Naive thymus-derived CD8-positive, alpha-beta T cell (primary cell): ENCODE measurements around the gene MYO1A. TPM values are rescaled to one million over a fixed set of nuclear protein-coding genes. Genes with fewer than 3 reads are reported as not detected.

ENCODE experiments used
- ATAC-seq, 2 donors: fragments of 150-1000 bp; cut with Tn5 transposase in 1 of 2; sonication (Bioruptor Pico), chemical (Tn5 transposase) in 1 of 2; 1 replicate in 1 of 2; 2 replicates in 1 of 2; pipeline ENCODE4 v1.10.0; 2021; ENCODE audit warnings: mild to moderate bottlenecking in 2 of 2, moderate library complexity in 2 of 2
- POLR2A ChIA-PET: fragments of 350-600 bp; sonication (Branson Sonifier 250); formaldehyde crosslinking; loops from one replicate; lab custom pipeline; 2021; ENCODE audit warnings: antibody characterized with exemption; lab: Charles Lee
- DNase-seq, 10 donors: peaks; one replicate each; pipeline versions ENCODE4 v3.0.0 to v3.0.0-alpha.2; 2020 to 2022
- H3K27ac Mint-ChIP-seq, 10 donors: one replicate each; pipeline ENCODE4 v1.8.0; 2020 to 2022; ENCODE audit warnings: mild to moderate bottlenecking in 10 of 10, mixed read lengths in 10 of 10, moderate library complexity in 4 of 10, inconsistent platforms in 1 of 10
- H3K27me3 Mint-ChIP-seq, 5 donors: one replicate each; pipeline ENCODE4 v1.8.0; 2021 to 2022; ENCODE audit warnings: mixed read lengths in 5 of 5
- H3K36me3 Mint-ChIP-seq, 3 donors: one replicate each; pipeline ENCODE4 v1.8.0; 2020 to 2022; ENCODE audit warnings: mixed read lengths in 3 of 3, mild to moderate bottlenecking in 2 of 3, inconsistent platforms in 1 of 3
- H3K4me1 Mint-ChIP-seq, 4 donors: one replicate each; pipeline ENCODE4 v1.8.0; 2021 to 2022; ENCODE audit warnings: mixed read lengths in 4 of 4
- H3K4me3 Mint-ChIP-seq, 10 donors: one replicate each; pipeline ENCODE4 v1.8.0; 2020 to 2022; ENCODE audit warnings: mild to moderate bottlenecking in 10 of 10, mixed read lengths in 10 of 10, moderate library complexity in 6 of 10, inconsistent platforms in 1 of 10
- H3K9me3 Mint-ChIP-seq, 9 donors: one replicate each; pipeline ENCODE4 v1.8.0; 2020 to 2022; ENCODE audit warnings: mixed read lengths in 9 of 9, mild to moderate bottlenecking in 3 of 9, inconsistent platforms in 1 of 9, moderate library complexity in 1 of 9
- polyA plus RNA-seq, 3 donors: library from polyadenylated mRNA; unstranded; fragments of 300-500 nt; fragmentation: Illumina TruSeq; gene quantifications; one replicate each; pipeline ENCODE4 v1.2.3, GENCODE V29; 2021
- total RNA-seq, 8 experiments: library from RNA in 2 of 8; stranded (reverse) in 2 of 8; gene quantifications; one replicate each; pipeline ENCODE4 v1.2.3 and lab custom pipeline; 2021 to 2026

The MYO1A gene
- total and polyA plus RNA-seq, 5 experiments from 2014 or later, result 0.05 to 1.1 (median 0.39) TPM; not detected in 2

GRCh38 chr12:57044468-57044867 is 5.5 kb downstream of the MYO1A start:
- Mint-ChIP-seq H3K27me3 (peaks cover 0 to 3% (median 1%) of the 10 kb centered on the region in 5 donors), H3K9me3 (no peaks in the 10 kb centered on the region), H3K36me3 (no peaks in the 10 kb centered on the region), H3K27ac (no peak overlapping the region), H3K4me1 (peaks cover 22 to 31% (median 29%) of the 10 kb centered on the region in 4 donors), H3K4me3 (no peak overlapping the region)
- ATAC-seq (no peak), DNase-seq (no peak)
- POLR2A ChIA-PET, result no interaction called here

DNA sequence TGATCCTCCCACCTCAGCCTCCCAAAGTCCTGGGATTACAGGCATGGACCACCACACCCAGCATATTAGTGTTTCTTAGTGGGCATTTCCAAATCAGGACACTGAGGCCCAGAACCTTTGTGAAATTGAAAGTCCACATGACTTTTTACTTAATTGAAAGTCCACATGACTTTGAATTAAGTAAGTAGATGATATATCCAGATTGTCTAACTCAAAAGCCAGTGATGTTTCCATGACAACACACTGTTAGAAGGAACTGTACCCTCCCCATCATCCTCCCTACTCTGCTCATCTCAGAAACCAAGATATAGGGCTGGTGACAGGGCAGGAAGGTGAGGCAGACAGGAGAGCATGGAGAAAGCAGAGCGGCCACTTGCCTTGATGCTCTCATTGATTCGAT is 7.2 kb downstream of the MYO1A start:
- Mint-ChIP-seq H3K27ac (no peak overlapping the region), H3K9me3 (no peaks in the 10 kb centered on the region), H3K27me3 (peaks cover 0 to 3% (median 1%) of the 10 kb centered on the region in 5 donors), H3K36me3 (no peaks in the 10 kb centered on the region), H3K4me1 (peaks cover 19 to 27% (median 21%) of the 10 kb centered on the region in 4 donors), H3K4me3 (no peak overlapping the region)
- POLR2A ChIA-PET, result no interaction called here
- DNase-seq (no peak), ATAC-seq (no peak)

- ATAC-seq (no peak), DNase-seq (no peak)
- POLR2A ChIA-PET, result interaction anchor here (0.6 to 1.8 kb wide), 2 partner anchors 13 to 892 kb away, joined by 5 read pairs; no protein-coding TSS in a partner anchor
- Mint-ChIP-seq H3K27ac (peak overlapping the region in 1 of 10 donors; percentile 58), H3K4me3 (no peak overlapping the region), H3K9me3 (no peaks in the 10 kb centered on the region), H3K27me3 (peaks cover 0 to 3% (median 0%) of the 10 kb centered on the region in 5 donors), H3K36me3 (no peaks in the 10 kb centered on the region), H3K4me1 (peaks cover 2 to 7% (median 2%) of the 10 kb centered on the region in 4 donors)
Measured at GRCh38 chr12:57040750-57041149, 9.2 kb downstream of the MYO1A start.

GRCh38 chr12:57040211-57040610 is 9.7 kb downstream of the MYO1A start:
- Mint-ChIP-seq H3K36me3 (no peaks in the 10 kb centered on the region), H3K4me1 (peaks cover under 1 to 2% (median 2%) of the 10 kb centered on the region in 4 donors), H3K9me3 (no peaks in the 10 kb centered on the region), H3K4me3 (no peak overlapping the region), H3K27me3 (peaks cover 0 to 3% (median 0%) of the 10 kb centered on the region in 5 donors), H3K27ac (no peak overlapping the region)
- POLR2A ChIA-PET, result interaction anchor here (0.6 to 1.8 kb wide), 2 partner anchors 12 to 893 kb away, joined by 5 read pairs; no protein-coding TSS in a partner anchor
- no peak for DNase-seq
- ATAC-seq, result no peak

- ATAC-seq, result no peak
- peaks cover 0 to 2% (median under 1%) of the 10 kb centered on the region in 4 donors for H3K4me1 Mint-ChIP-seq
- no peaks in the 10 kb centered on the region for H3K9me3 Mint-ChIP-seq
- H3K4me3 Mint-ChIP-seq, result no peak overlapping the region
- peaks cover 0 to 3% (median 0%) of the 10 kb centered on the region in 5 donors for H3K27me3 Mint-ChIP-seq
- peak overlapping the region in 2 of 10 donors; percentile 3 to 60 for H3K27ac Mint-ChIP-seq
- no peaks in the 10 kb centered on the region for H3K36me3 Mint-ChIP-seq
- POLR2A ChIA-PET, result interaction anchor here (0.6 kb wide), 1 partner anchor 21 kb away, joined by 8 read pairs; no protein-coding TSS in a partner anchor
- no peak for DNase-seq
Measured at GRCh38 chr12:57039016-57039798, 10.7 kb downstream of the MYO1A start.

DNA sequence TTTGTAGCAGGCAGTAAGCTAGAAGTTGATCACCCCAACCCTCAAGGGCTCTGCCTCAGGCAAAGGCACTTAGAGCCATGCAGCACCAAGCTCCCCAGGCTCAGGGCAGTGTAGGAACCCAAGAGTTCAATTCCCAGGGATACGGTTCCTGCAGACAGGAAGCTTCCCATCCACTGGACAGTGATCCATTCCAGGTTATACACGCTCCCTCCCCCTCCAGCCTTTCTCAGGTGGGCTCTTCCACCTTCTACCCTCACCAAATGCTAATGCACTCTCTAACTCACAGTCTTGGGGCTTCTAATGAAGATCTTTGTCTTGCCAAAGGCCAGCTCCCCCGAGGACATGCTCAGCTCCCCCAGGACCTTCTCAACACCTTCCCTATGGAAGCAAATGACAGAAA is 12.7 kb downstream of the MYO1A start:
- no peaks in the 10 kb centered on the region for H3K36me3 Mint-ChIP-seq
- peaks cover 0 to 3% (median 0%) of the 10 kb centered on the region in 5 donors for H3K27me3 Mint-ChIP-seq
- peak in 1 of 10 donors; percentile 8 for DNase-seq
- H3K4me1 Mint-ChIP-seq, result peaks cover 0 to 2% (median 1%) of the 10 kb centered on the region in 4 donors
- no peaks in the 10 kb centered on the region for H3K9me3 Mint-ChIP-seq
- no peak overlapping the region for H3K4me3 Mint-ChIP-seq
- no peak for ATAC-seq
- peak overlapping the region in 1 of 10 donors; percentile 18 for H3K27ac Mint-ChIP-seq
- POLR2A ChIA-PET, result interaction anchor here (0.9 to 1.0 kb wide), 2 partner anchors 10 kb away, joined by 3 read pairs; no protein-coding TSS in a partner anchor

DNA sequence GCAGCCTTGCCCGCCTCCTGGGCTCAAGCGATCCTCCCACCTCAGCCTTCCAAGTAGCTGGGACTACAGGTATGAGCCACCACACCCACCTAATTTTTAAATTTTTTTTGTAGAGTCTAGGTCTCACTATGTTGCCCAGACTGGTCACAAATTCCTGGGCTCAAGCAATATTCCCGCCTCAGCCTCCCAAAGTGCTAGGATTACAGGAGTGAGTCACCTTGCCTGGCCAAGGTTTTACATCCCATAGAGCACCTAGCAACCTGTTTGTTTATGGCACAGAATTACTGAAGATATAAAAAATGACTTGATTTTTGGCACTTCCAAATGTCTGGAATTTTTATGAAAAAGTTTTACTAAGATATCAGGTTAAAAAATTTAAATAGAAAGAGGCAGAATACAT is 16.5 kb downstream of the MYO1A start:
- Mint-ChIP-seq H3K9me3 (no peaks in the 10 kb centered on the region), H3K27ac (no peak overlapping the region), H3K36me3 (no peaks in the 10 kb centered on the region), H3K4me1 (peaks cover 16 to 21% (median 19%) of the 10 kb centered on the region in 4 donors), H3K27me3 (no peaks in the 10 kb centered on the region), H3K4me3 (no peak overlapping the region)
- POLR2A ChIA-PET, result no interaction called here
- DNase-seq, result no peak
- ATAC-seq, result no peak

DNA sequence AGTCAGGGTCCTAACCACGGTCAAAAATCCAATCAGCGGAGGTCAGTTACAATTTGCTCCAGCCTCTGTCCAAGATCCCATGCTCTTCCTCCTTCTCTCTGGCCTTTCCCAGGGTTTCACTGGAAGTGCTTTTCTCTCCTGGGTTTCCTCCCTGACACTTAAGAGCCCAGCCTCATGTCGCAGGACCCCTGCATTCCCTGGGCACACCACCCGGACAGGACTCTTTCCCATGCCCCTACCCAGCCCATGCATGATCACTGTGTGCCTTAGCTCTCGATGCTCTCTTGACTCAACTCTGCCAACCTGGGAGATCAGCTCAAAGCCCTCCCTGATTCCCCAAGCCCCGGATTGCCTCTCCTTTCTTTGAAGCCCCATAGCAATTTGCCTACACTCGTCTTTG is 18.1 kb downstream of the MYO1A start:
- H3K27ac Mint-ChIP-seq, result peak overlapping the region in 5 of 10 donors; percentile 6 to 77 (median 31)
- peaks cover 25 to 33% (median 32%) of the 10 kb centered on the region in 4 donors for H3K4me1 Mint-ChIP-seq
- no peaks in the 10 kb centered on the region for H3K27me3 Mint-ChIP-seq
- H3K9me3 Mint-ChIP-seq, result no peaks in the 10 kb centered on the region
- ATAC-seq (no peak), DNase-seq (peak in 1 of 10 donors; percentile 36)
- peak overlapping the region in 1 of 10 donors; percentile 12 for H3K4me3 Mint-ChIP-seq
- POLR2A ChIA-PET, result interaction anchor here (0.5 to 1.3 kb wide), 3 partner anchors 14 to 104 kb away, joined by 3 to 4 read pairs (median 3); no protein-coding TSS in a partner anchor
- H3K36me3 Mint-ChIP-seq, result no peaks in the 10 kb centered on the region

- Mint-ChIP-seq H3K36me3 (no peaks in the 10 kb centered on the region), H3K9me3 (no peaks in the 10 kb centered on the region), H3K27ac (peak overlapping the region in 7 of 10 donors; percentile 23 to 77 (median 50)), H3K4me3 (peak overlapping the region in 7 of 10 donors; percentile 22 to 61 (median 46)), H3K27me3 (no peaks in the 10 kb centered on the region), H3K4me1 (peaks cover 31 to 39% (median 38%) of the 10 kb centered on the region in 4 donors)
- POLR2A ChIA-PET, result interaction anchor here (0.5 to 1.3 kb wide), 2 partner anchors 19 to 104 kb away, joined by 3 to 4 read pairs; no protein-coding TSS in a partner anchor
- ATAC-seq (peak; percentile 69 to 72), DNase-seq (peak in 4 of 10 donors; percentile 9 to 59 (median 28))
Measured at GRCh38 chr12:57031138-57031725, 18.7 kb downstream of the MYO1A start.

- Mint-ChIP-seq H3K27ac (peak overlapping the region in 2 of 10 donors; percentile 25 to 39), H3K9me3 (no peaks in the 10 kb centered on the region), H3K27me3 (no peaks in the 10 kb centered on the region), H3K36me3 (no peaks in the 10 kb centered on the region), H3K4me1 (peaks cover 32 to 42% (median 41%) of the 10 kb centered on the region in 4 donors), H3K4me3 (no peak overlapping the region)
- POLR2A ChIA-PET, result interaction anchor here (1.3 kb wide), 1 partner anchor 18 kb away, joined by 3 read pairs; no protein-coding TSS in a partner anchor
- DNase-seq, result peak in 1 of 10 donors; percentile 53
- ATAC-seq, result no peak
Measured at GRCh38 chr12:57029457-57029856, 20.5 kb downstream of the MYO1A start.

DNA sequence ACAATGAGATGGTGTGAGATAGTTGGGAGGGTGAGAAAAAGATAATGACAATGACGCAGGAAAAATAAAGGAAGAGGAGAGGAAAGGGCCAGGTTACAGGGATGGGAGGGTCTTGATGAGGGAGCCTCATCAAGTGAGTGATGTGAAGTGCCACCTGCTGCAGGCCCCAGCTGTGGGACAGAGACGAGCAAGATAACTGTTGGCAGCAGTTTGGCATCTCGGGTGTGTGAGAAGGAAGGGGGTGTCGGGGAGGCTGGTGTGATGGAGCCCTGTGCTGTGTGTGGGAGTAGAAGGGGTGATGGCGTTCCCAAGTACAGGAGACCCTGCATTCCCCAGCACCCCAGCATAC is 22.1 kb downstream of the MYO1A start:
- H3K9me3 Mint-ChIP-seq, result no peaks in the 10 kb centered on the region

More for the DNA sequence above, 22.1 kb downstream of the MYO1A start:
- H3K27ac Mint-ChIP-seq, result peak overlapping the region; percentile 0 to 91 (median 78)
- H3K36me3 Mint-ChIP-seq, result no peaks in the 10 kb centered on the region
- no peak for ATAC-seq
- peaks cover 35 to 42% (median 41%) of the 10 kb centered on the region in 4 donors for H3K4me1 Mint-ChIP-seq
- no peaks in the 10 kb centered on the region for H3K27me3 Mint-ChIP-seq
- peak in 1 of 10 donors; percentile 37 for DNase-seq
- POLR2A ChIA-PET, result interaction anchor here (0.5 to 2.0 kb wide), 5 partner anchors 13 to 264 kb away, joined by 3 to 6 read pairs (median 5); partner anchors contain the start of gene STAT6
- peak overlapping the region in 6 of 10 donors; percentile 22 to 73 (median 52) for H3K4me3 Mint-ChIP-seq
